Stimulated activated CD8-positive, alpha-beta memory T cell treated with anti-CD3 and anti-CD28 coated beads, Interleukin-4, amount 100 ng/mL, for 1 hour (primary cell): ENCODE data around the gene DCUN1D3.
"Not testable (repeated sequence)": the region's sequence is repeated elsewhere in the genome, so short reads cannot be mapped to it uniquely, and the experiment has no call there.

Experiments used
- DNase-seq, 2 donors: peaks; one replicate each; pipeline ENCODE4 v3.0.0-alpha.2; 2020; ENCODE audit warnings: low read depth in 2 of 2, low spot score in 1 of 2

The DCUN1D3 gene

DNA sequence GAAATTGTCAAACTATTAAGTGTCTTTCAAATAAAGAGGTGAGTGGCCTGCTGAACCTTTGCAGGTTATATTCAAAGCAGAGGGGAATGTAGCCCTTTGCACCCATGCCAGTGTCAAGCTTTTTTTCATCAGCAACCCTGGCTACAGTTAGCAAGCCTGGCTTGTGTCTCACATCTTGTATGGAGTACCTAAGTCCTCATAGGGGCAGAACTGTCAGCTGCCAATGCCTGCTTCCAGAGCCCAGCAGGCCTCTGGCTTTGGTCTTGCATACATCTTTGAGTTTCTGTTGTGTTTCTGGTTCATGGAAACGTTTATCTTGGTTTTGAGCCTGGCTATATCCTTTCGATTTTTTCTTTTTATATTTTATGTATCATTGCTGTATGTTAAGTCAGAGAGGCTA, 67.1 kb downstream of the DCUN1D3 start:
- DNase-seq, result no peak

DNA sequence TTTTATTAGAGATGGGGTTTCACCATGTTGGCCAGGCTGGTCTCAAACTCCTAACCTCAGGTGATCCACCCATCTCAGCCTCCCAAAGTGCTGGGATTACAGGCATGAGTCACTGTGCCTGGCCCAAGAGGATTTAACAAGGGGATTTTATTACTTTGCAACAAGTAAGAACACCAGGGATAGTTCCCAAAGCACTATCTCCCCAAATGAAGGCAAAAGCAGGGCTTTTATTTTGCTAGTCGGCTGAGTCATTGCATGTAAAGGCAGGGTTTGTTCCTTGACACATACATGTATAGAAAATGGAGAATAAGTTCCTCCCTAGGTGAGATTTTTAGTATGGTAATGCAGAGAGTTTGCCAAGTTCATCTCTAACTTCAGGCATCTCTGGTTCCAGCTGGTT, 69.8 kb downstream of the DCUN1D3 start:
- DNase-seq, result no peak

DNA sequence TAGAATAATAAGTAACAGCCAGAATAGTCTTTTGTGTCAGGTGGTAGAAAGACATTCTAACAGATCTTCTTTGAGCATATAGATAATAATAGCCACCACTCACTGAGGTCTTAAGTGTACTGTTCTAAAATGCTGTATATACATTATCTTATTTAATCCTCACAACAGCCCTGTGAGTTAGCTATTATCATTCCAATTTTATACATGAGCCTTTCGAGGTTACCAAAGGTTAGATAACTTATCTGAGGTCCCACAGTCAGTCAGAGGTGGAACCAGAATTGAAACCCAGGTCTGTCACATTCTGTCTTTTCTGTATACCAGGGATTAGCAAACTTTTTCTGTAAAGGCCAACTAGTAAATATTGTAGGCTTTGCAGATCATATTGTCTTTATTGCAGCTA, 70.6 kb downstream of the DCUN1D3 start:
- DNase-seq, result no peak

DNA sequence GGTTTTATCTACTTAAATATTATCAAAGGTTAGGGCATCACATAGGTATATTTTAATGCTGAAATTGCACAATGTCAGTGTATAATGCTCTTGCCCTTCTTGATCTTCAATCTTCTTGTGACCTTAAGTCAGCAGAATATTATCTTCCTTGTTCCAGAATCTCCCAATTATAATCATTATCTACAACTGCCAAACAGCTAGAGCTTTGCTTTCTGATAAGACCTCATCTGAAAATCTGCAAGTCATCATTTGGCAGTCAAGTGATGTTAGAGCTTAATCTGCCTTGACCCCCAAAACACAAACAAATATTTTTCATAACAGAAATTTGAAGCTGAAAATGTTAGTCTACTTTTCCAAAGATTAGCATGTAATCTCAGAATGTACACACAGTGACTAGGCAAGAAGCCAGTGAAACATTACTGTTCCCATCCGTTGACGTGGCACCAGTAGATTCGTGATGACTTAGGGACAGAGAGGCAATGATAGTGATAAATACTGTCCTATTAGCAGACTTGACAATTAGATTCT, 74.1 kb downstream of the DCUN1D3 start:
- DNase-seq, result no peak

DNA sequence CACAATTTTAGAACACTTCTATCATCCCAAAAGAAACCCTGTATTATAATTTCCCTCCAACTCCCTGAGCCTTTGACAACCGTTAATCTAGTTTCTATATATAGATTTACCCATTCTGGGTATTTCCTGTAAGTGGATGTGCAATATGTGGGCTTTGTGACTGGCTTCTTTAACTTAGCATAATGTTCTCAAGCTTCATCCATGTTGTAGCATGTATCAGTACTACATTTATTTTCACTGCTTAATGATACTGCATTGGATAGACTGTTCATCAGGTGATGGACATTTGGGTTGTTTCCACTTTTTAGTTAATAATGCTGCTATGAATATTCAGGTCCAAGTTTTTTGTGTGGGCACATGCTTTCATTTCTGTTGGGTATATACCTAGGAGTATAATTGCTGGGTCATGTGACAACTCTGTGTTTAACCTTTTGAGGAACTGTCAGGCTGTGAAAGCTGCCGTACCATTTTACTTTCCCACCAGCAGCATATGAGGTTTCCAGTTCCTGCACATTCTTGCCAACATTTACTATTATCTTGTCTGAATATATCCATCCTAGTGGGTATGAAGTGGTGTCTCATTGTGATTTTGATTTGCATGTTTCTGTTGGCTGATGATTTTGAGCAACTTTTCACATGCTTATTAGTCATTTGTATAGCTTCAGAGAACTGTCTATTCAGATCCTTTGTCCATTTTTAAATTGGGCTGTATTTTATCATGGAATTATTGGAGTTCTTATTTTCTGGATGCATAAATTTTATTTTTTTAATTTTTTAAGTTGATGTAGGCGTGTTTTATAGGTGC, 77.4 kb downstream of the DCUN1D3 start:
- DNase-seq, result no peak

DNA sequence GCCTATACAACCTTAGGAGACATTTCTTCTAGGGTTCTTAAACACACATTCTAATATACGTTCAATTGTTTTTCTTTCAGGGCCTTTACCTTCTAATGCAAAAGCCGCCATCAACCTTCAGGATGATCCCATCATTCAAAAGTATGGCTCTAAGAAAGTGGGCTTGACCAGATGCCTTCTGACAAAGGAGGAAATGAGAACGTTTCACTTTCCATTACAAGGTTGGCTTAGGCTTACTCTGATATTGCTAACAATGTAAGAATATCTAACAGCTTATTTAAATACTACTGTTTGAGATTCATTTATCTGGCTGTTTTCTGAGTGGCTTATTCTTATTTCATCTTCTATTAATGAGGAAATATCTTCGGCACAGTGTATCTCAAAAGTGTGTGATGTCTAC, 78.5 kb downstream of the DCUN1D3 start:
- DNase-seq, result no peak

DNA sequence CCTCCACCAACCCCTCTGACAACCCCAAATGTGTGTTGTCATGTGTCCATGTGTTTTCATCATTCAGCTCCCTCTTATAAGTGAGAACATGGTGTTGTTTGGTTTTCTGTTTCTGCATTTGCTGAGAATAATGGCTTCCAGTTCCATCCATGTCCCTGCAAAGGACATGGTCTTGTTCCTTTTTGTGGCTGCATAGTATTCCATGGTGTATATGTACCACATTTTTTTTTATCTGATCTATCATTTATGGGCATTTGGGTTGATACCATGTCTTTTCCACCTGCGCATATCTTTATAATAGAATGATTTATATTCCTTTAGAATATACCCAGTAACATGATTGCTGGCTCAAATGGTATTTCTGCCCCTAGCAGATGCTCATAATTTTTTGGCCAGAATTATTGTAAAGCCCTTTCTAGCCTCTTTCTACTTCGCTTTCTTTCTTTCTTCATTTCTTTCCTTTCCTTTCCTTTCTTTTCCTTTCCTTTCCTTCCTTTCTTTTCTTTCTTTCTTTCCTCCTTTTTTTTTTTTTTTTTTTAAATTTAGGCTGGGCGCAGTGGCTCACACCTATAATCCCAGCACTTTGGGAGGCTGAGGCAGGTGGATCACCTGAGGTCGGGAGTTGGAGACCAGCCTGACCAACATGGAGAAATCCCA, 81.1 kb downstream of the DCUN1D3 start:
- DNase-seq, result no peak

DNA sequence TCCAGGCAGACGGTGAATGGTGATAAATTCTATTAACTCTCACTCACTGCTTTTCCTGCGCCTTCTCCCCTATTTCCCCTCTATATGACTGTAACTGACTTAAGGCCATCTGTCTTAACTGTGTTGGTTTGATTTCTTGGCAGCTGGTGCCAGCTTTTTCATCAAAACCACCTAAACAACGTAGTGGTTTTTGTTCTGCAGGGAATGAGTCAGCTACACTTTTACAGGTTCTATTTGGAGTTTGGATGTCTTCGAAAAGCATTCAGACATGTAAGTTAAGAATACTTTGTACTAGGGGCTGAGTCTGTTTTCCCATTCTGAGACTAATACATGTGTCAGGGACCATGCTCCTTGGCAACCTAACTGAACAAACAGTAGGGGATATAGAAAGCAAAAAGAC, 85.4 kb downstream of the DCUN1D3 start:
- DNase-seq, result no peak

DNA sequence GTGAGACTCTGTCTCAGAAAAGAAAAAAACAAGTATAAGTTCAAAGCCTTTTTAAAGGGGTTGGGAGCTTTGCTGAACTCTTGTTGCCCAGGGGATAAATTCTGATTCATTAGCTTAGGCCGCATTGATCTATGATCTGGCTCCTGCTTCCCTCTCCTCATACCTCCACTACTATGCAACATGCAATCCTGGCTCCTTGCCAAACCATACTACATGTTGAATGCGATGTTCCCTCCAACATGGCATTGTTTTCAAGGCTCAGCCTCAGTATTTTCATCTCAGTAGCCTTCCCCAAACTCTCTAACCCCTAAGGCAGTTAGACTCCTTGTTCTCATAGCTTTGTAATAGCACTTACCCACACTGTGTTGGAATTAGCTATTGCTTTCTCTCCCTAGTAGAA, 87.6 kb downstream of the DCUN1D3 start:
- no peak for DNase-seq

DNA sequence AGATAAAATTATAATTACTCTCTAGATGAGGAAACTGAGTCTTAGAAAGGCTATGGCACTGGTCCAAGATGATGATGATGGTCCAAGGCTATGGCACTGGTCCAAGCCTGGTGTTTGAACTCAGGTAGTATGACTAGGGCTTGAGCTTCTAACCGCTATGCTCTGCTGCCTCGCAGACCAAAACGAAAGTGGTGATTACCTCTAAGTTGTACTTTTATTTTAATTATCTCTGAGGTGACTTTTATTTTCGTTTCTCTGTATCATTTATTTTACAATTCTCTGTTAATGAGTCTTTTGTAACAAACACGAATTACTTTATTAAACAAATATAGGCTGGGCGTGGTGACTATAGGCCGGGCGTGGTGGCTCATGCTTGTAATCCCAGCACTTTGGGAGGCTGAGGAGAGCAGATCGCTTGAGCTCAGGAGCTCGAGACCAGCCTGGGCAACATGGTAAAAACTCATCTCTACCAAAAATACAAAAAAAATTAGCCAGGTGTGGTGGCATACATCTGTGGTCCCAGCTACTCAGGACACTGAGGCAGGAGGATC, 88.2 kb downstream of the DCUN1D3 start:
- no peak for DNase-seq

DNA sequence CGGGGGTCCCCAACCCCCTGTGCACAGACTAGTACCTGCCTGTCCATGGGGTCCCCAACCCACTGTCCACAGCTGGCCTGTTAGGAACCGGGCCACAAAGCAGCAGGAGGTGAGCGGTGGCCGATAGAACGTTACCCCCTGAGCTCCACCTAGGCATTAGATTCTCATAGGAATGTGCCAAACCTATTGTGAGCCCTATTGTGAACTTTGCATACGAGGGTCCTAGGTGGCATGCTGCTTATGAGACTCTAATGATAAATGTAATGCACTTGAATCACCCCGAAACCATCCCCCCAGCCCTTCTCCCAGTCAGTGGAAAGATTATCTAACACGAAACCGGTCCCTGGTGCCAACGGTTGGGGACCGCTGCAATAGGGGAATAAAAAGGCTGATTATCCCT, 92.3 kb downstream of the DCUN1D3 start:
- no peak for DNase-seq

DNA sequence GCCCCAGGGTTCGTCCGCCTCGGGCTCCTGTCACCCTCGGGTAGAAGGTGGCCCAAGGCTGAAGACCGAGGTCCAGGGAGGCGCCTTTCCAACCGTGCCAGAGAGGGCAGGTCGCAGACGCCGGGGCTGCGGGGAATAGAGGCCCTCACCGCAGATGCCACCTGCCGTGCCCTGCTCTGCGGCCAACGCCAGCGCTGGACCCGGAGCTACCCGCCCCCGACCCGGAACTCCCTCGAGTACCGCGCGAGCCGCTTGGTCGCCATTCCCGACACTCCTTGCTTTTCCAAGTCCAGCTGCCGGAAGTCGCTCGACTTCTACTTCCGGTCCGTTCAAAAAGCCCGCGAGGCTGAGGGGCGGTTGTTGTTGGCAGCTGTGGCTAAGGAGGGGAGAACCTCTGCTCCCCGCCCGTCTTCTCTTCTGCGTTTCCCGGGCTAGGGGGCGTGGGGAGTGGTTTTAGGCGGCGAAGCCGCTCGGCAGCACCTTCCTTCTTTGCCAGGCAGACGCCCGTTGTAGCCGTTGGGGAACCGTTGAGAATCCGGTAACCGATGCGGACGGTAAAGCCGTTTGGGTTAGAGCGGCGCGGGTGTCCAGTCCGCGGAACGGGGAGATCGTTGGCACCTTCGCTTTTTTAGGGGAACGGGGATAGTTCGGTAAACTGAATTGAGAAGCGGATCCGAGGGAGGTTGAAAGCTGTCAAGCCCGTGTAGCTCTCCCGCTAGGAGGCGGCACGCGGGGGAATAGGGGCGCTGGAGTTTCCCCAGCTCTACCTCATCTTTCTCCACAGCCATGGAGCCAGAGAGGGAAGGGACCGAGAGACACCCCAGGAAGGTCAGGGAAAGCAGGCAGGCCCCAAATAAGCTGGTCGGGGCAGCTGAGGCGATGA, 93.7 kb downstream of the DCUN1D3 start, which contains the start of the genes ERI2 and REXO5:
ERI2 (minus strand) TSS at position 305 of the 883 bp plus-strand sequence; CDS start at position 263, 42 bp downstream.
REXO5 (plus strand) TSS at position 360 of the 883 bp plus-strand sequence; CDS start at position 787, 427 bp downstream.
- DNase-seq, result peak; percentile 42 to 51

DNA sequence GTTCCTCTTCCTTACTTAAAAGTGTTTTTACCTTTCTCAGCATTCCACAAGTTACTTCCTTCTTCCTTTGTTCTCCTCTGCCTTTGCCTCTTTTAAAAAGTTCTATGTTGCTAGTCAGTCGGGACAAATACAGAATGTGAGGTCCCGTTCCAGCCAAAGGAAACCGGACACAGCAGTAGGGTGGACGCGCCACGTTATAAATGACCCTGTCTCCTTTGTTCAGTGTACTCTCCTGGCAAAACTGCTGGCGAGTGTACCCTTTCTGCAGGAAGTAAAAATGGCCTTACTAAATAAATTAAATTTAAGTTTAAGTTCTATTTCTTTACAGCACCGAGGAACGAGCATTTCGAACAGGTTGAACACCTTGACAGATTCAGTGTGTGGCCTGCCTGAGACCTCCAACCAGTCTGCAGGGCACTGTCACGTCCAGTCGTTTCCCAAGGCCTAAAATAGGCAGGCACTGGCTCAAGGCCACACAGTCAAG, 94.4 kb downstream of the DCUN1D3 start:
- DNase-seq, result not testable (repeated sequence)
